SK-N-SH (cell line): ENCODE results near the gene VGF. TPM values are rescaled to one million over a fixed set of nuclear protein-coding genes. Genes with fewer than 3 reads are reported as not detected.

ENCODE experiments used
- CTCF ChIA-PET: fragments of 300-600, 350-600 bp; formaldehyde crosslinking; extraction: SDS; loops from one replicate; lab custom pipeline; 2021; lab: Yijun Ruan, JAX
- POLR2A ChIA-PET: fragments of 350-600 bp; sonication (Branson Sonifier 250); formaldehyde crosslinking; extraction: SDS; loops from one replicate; lab custom pipeline; 2020; ENCODE audit warnings: antibody characterized with exemption, inconsistent platforms; lab: Yijun Ruan, JAX
- DNase-seq: peaks from one replicate; pipeline ENCODE4 v3.0.0; 2012
- H2AFZ ChIP-seq: fragments of 200-600 bp; sonication (generic); 2 replicates; pipeline ENCODE4 v1.8.1; 2016; ENCODE audit warnings: antibody characterized with exemption, mild to moderate bottlenecking, low read depth
- H3F3A ChIP-seq: fragments of 200-600 bp; sonication (generic); replicated peaks from 2 replicates; pipeline ENCODE3; 2016; ENCODE audit warnings: antibody characterized with exemption, mild to moderate bottlenecking; ENCODE audit not compliant: insufficient read depth
- H3K27ac ChIP-seq, 2 experiments: fragments of 200-500 bp in 1 of 2; fragments of 200-600 bp in 1 of 2; sonication (Bioruptor generic) in 1 of 2; sonication (generic), shearing (Covaris generic) in 1 of 2; 2 replicates each; pipeline versions ENCODE4 v1.5.1 to v1.6.1; 2014 to 2016; ENCODE audit warnings: low read depth in 2 of 2, inconsistent platforms in 1 of 2, low read length in 1 of 2, mild to moderate bottlenecking in 1 of 2, mixed read lengths in 1 of 2
- H3K27me3 ChIP-seq: fragments of 200-600 bp; sonication (generic), shearing (Covaris generic); 2 replicates; pipeline ENCODE4 v1.6.1; 2016; ENCODE audit warnings: mixed run types; ENCODE audit not compliant: insufficient read depth
- H3K36me3 ChIP-seq, 2 experiments: fragments of 200-500 bp in 1 of 2; fragments of 200-600 bp in 1 of 2; sonication (Bioruptor generic) in 1 of 2; sonication (generic) in 1 of 2; replicated peaks in 1 of 2; 2 replicates each; pipeline versions ENCODE3 to v1.5.1; 2014 to 2016; ENCODE audit warnings: low read length in 1 of 2, mild to moderate bottlenecking in 1 of 2; ENCODE audit not compliant: insufficient read depth in 2 of 2, control insufficient read depth in 1 of 2
- H3K4me1 ChIP-seq, 2 experiments: fragments of 200-500 bp in 1 of 2; fragments of 200-600 bp in 1 of 2; sonication (Bioruptor generic) in 1 of 2; sonication (generic), shearing (Covaris generic) in 1 of 2; 2 replicates each; pipeline versions ENCODE4 v1.5.1 to v1.6.1; 2014 to 2016; ENCODE audit warnings: low read depth in 1 of 2, low read length in 1 of 2, mixed run types in 1 of 2; ENCODE audit not compliant: insufficient read depth in 2 of 2, control insufficient read depth in 1 of 2
- H3K4me2 ChIP-seq: fragments of 200-600 bp; sonication (generic), shearing (Covaris generic); 2 replicates; pipeline ENCODE4 v1.6.1; 2017; ENCODE audit warnings: mixed run types
- H3K4me3 ChIP-seq, 2 experiments: fragments of 200-500 bp in 1 of 2; fragments of 200-600 bp in 1 of 2; sonication (Bioruptor generic) in 1 of 2; sonication (generic), shearing (Covaris generic) in 1 of 2; 2 replicates each; pipeline versions ENCODE4 v1.5.1 to v1.8.1; 2014 to 2016; ENCODE audit warnings: low read depth in 2 of 2, inconsistent platforms in 1 of 2, low read length in 1 of 2, mild to moderate bottlenecking in 1 of 2, mixed read lengths in 1 of 2, moderate library complexity in 1 of 2
- H3K79me2 ChIP-seq: fragments of 200-600 bp; sonication (generic); 2 replicates; pipeline ENCODE4 v1.8.1; 2017; ENCODE audit warnings: mild to moderate bottlenecking; ENCODE audit not compliant: insufficient read depth
- H3K9ac ChIP-seq: fragments of 200-600 bp; sonication (generic); 2 replicates; pipeline ENCODE4 v1.6.1; 2017; ENCODE audit warnings: mixed run types
- H3K9me2 ChIP-seq: fragments of 200-600 bp; sonication (generic); 2 replicates; pipeline ENCODE4 v1.6.1; 2017; ENCODE audit warnings: mixed run types
- H3K9me3 ChIP-seq: fragments of 200-600 bp; sonication (generic); 2 replicates; pipeline ENCODE4 v1.6.1; 2017; ENCODE audit warnings: mixed run types, mild to moderate bottlenecking, moderate library complexity
- H4K20me1 ChIP-seq: fragments of 200-600 bp; sonication (generic); 2 replicates; pipeline ENCODE4 v1.6.1; 2017; ENCODE audit warnings: mild to moderate bottlenecking, mixed run types; ENCODE audit not compliant: insufficient read depth
- CHD2 ChIP-seq: fragments of 150-350 bp; IDR thresholded peaks from 2 replicates; pipeline ENCODE4 v1.6.1; 2018; ENCODE audit warnings: low read length; ENCODE audit not compliant: partially characterized antibody
- EP300 ChIP-seq, 2 experiments: IDR thresholded peaks; 2 replicates each; pipeline versions ENCODE4 v1.4.0 to v1.6.1; 2012; ENCODE audit warnings: borderline replicate concordance in 1 of 2, low read depth in 1 of 2, low read length in 1 of 2
- MEF2A ChIP-seq: IDR thresholded peaks from 2 replicates; pipeline ENCODE4 v1.4.0; 2012; ENCODE audit warnings: low read depth, borderline replicate concordance
- SIN3A ChIP-seq: IDR thresholded peaks from 2 replicates; pipeline ENCODE4 v1.6.1; 2012; ENCODE audit warnings: low read depth, mild to moderate bottlenecking, low read length, moderate library complexity, borderline replicate concordance
- SMC3 ChIP-seq: IDR thresholded peaks from 2 replicates; pipeline ENCODE4 v1.6.1; 2012; ENCODE audit warnings: low read depth, low read length, improper control_type of control experiment
- TCF12 ChIP-seq: IDR thresholded peaks from 2 replicates; pipeline ENCODE4 v1.4.0; 2012
- WGBS: methylation state at CpG from one replicate; pipeline ENCODE4 v1.1.6; 2017; ENCODE audit warnings: low lambda C conversion rate; 5-methylcytosine and 5-hydroxymethylcytosine counted together
- polyA plus RNA-seq, 3 experiments: library from polyadenylated mRNA; depleted of rRNA; stranded (reverse); fragments of >200 nt; gene quantifications; 2 replicates each; pipeline ENCODE4 v1.2.3, GENCODE V29; 2012
- TF ChIP-seq, protein P1 (sequence below): fragments of 150-350 bp; IDR thresholded peaks from 2 replicates; pipeline ENCODE4 v1.6.1; 2016; ENCODE audit warnings: mild to moderate bottlenecking, low read depth, low read length
- TF ChIP-seq, protein P2 (sequence below): IDR thresholded peaks from 2 replicates; pipeline ENCODE4; 2012

Gene VGF
- polyA plus RNA-seq, 1 of the 3 experiments (the other 2 are of a cell fraction) = 54.3 TPM

DNA sequence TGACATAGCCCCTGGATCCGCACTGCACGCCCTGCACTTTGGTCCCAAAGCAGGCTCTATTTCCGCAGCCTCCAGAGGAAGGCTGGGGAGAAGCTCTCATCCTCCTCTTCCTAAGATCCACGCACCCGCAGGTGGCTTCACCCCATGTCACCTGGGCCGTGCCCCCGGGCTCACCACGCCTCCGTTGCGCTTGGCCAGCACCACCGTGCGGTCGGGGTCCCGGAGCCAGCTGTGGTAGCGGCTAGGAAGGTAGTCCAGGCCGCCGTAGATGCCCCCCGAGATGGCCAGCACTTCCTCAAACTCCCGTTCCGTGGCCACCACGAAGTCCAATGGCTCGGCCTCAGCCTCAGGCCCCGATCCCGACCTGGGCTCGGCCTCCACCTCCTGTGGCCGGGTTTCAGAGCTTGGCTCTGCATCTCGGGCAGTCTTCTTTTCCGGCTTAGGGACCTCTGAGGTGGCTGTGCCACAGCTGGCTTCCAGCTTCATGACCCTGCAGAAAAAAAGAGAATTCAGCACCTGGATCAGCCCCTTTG lies 9.0 kb upstream of the VGF start:
- WGBS = 88% methylated on average over 27 of the region's 28 CpGs
- H3K9me3 ChIP-seq = no peaks in the 10 kb centered on the region
- POLR2A ChIA-PET = interaction anchor here (0.6 to 2.0 kb wide), 3 partner anchors 9 to 566 kb away, joined by 3 to 8 read pairs (median 4); partner anchors contain the start of gene VGF
- H3K9ac ChIP-seq = no peak overlapping the region
- H3K4me1 ChIP-seq = peaks cover 2 to 20% of the 10 kb centered on the region in 2 experiments; a peak in 3 of 4 replicates
- peak; percentile 16 for DNase-seq
- no peak overlapping the region for H2AFZ ChIP-seq
- no peaks in the 10 kb centered on the region for H3K36me3 ChIP-seq
- H3K4me3 ChIP-seq = no peak overlapping the region
- no peaks in the 10 kb centered on the region for H4K20me1 ChIP-seq
- no peaks in the 10 kb centered on the region for H3K9me2 ChIP-seq
- no peak for TF ChIP-seq TCF12
- TF ChIP-seq, protein P1, sequence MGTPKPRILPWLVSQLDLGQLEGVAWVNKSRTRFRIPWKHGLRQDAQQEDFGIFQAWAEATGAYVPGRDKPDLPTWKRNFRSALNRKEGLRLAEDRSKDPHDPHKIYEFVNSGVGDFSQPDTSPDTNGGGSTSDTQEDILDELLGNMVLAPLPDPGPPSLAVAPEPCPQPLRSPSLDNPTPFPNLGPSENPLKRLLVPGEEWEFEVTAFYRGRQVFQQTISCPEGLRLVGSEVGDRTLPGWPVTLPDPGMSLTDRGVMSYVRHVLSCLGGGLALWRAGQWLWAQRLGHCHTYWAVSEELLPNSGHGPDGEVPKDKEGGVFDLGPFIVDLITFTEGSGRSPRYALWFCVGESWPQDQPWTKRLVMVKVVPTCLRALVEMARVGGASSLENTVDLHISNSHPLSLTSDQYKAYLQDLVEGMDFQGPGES = no peak
- TF ChIP-seq SIN3A = no peak
- TF ChIP-seq, protein P2, sequence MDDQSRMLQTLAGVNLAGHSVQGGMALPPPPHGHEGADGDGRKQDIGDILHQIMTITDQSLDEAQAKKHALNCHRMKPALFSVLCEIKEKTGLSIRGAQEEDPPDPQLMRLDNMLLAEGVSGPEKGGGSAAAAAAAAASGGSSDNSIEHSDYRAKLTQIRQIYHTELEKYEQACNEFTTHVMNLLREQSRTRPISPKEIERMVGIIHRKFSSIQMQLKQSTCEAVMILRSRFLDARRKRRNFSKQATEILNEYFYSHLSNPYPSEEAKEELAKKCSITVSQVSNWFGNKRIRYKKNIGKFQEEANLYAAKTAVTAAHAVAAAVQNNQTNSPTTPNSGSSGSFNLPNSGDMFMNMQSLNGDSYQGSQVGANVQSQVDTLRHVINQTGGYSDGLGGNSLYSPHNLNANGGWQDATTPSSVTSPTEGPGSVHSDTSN = no peak
- no peak for TF ChIP-seq MEF2A
- TF ChIP-seq SMC3 = no peak
- TF ChIP-seq EP300 (IDR thresholded peaks at IDR 0.05; ENCODE audit: borderline replicate concordance in 1 of 2, low read depth in 1 of 2, low read length in 1 of 2) = no peak
- TF ChIP-seq CHD2 = no peak
- no peak overlapping the region for H3K4me2 ChIP-seq
- CTCF ChIA-PET = interaction anchor here (1.1 to 6.7 kb wide), 7 partner anchors 12 to 108 kb away, joined by 4 to 43 read pairs (median 5); partner anchors contain the start of gene FIS1
- H3K27me3 ChIP-seq = peaks cover 14% of the 10 kb centered on the region; the same call in 1 of the 2 replicates
- no peak overlapping the region for H3K27ac ChIP-seq
- no peaks in the 10 kb centered on the region for H3K79me2 ChIP-seq
- peaks cover 6% of the 10 kb centered on the region for H3F3A ChIP-seq

DNA sequence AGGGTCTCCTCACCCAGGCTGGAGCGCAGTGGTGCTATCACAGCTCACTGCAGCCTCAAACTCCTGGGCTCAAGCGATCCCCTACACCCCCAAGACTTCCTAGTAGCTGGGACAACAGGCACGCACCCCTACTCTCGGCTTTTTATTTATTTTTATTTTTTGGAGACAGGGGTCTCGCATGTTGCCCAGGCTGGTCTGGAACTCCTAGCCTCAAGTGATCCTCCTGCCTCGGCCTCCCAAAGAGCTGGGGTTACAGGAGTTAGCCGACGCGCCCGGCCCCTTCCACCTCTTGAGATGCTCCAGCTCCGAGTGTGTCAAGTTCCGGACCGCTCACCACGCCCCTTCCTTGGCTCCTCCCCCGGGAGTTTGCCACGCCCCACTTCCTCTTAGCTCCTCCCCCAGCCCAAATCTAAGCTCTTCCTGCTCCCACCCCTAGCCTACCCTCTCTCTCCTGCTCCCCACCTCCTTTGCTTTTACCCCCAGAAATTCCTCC lies 8.4 kb upstream of the VGF start:
- 76% methylated on average over 16 of the region's 16 CpGs for WGBS
- peak; percentile 80 for DNase-seq

More for the DNA sequence above, 8.4 kb upstream of the VGF start:
- no peak overlapping the region for H3K4me3 ChIP-seq
- no peak overlapping the region for H3K9ac ChIP-seq
- H3K27ac ChIP-seq = no peak overlapping the region
- no peaks in the 10 kb centered on the region for H3K9me2 ChIP-seq
- peaks cover 11% of the 10 kb centered on the region; the same call in 1 of the 2 replicates for H3K27me3 ChIP-seq
- TF ChIP-seq TCF12 = no peak
- H2AFZ ChIP-seq = no peak overlapping the region
- no peak overlapping the region for H3K4me2 ChIP-seq
- H3K36me3 ChIP-seq = no peaks in the 10 kb centered on the region
- H3K9me3 ChIP-seq = no peaks in the 10 kb centered on the region
- H3K79me2 ChIP-seq = no peaks in the 10 kb centered on the region
- no peaks in the 10 kb centered on the region for H4K20me1 ChIP-seq
- POLR2A ChIA-PET = interaction anchor here (0.6 to 2.0 kb wide), 3 partner anchors 8 to 567 kb away, joined by 3 to 8 read pairs (median 4); partner anchors contain the start of gene VGF
- peaks cover 8 to 22% of the 10 kb centered on the region in 2 experiments; a peak in 3 of 4 replicates for H3K4me1 ChIP-seq
- CTCF ChIA-PET = interaction anchor here (1.1 to 6.7 kb wide), 8 partner anchors 11 to 109 kb away, joined by 3 to 43 read pairs (median 5); partner anchors contain the start of gene FIS1
- peaks cover 7% of the 10 kb centered on the region for H3F3A ChIP-seq
